Keratinocyte (primary cell): ENCODE measurements around the gene ABCC9. TPM values are rescaled to one million over a fixed set of nuclear protein-coding genes. Genes with fewer than 3 reads are reported as not detected.
"Not testable (repeated sequence)": the region's sequence is repeated elsewhere in the genome, so short reads cannot be mapped to it uniquely, and the experiment has no call there.

Experiments used
- DNase-seq: peaks from one replicate; pipeline ENCODE4 v3.0.0-alpha.2; 2011; ENCODE audit warnings: low read depth, missing footprints, low spot score
- FAIRE-seq: peaks from 2 replicates; lab custom pipeline; 2011; peaks lifted over from hg19 to GRCh38; lab: Jason Lieb, UNC
- H2AFZ ChIP-seq: 2 replicates; pipeline ENCODE4 v1.6.0; 2012; ENCODE audit warnings: low read length, control low read depth, inconsistent platforms; ENCODE audit not compliant: control insufficient read depth
- H3K27ac ChIP-seq: 2 replicates; pipeline ENCODE4 v1.5.1; 2011; ENCODE audit warnings: low read length; ENCODE audit not compliant: control insufficient read depth, insufficient read depth
- H3K27me3 ChIP-seq: 3 replicates; pipeline ENCODE4 v1.6.0; 2011; ENCODE audit warnings: low read length; ENCODE audit not compliant: control insufficient read depth, insufficient read depth; ENCODE audit errors: extremely low read depth
- H3K36me3 ChIP-seq, 2 experiments: 2 replicates in 1 of 2; 3 replicates in 1 of 2; pipeline ENCODE4 v1.5.1; 2011; ENCODE audit warnings: low read length in 2 of 2, mild to moderate bottlenecking in 1 of 2; ENCODE audit not compliant: control insufficient read depth in 2 of 2, insufficient read depth in 2 of 2; ENCODE audit errors: extremely low read depth in 1 of 2
- H3K4me1 ChIP-seq: 3 replicates; pipeline ENCODE4 v1.5.1; 2011; ENCODE audit warnings: low read length; ENCODE audit not compliant: control insufficient read depth, insufficient read depth; ENCODE audit errors: extremely low read depth
- H3K4me2 ChIP-seq: 3 replicates; pipeline ENCODE4 v1.6.0; 2011; ENCODE audit warnings: low read depth, low read length; ENCODE audit not compliant: control insufficient read depth, insufficient read depth; ENCODE audit errors: extremely low read depth
- H3K4me3 ChIP-seq, 3 experiments: fragments of 200-600 bp in 1 of 3; sonication (generic) in 1 of 3; 2 replicates in 2 of 3; 3 replicates in 1 of 3; pipeline ENCODE4 v1.5.1; 2011 to 2016; ENCODE audit warnings: low read length in 3 of 3, mild to moderate bottlenecking in 3 of 3, control low read depth in 2 of 3, inconsistent platforms in 1 of 3, low read depth in 1 of 3, mixed read lengths in 1 of 3, mixed run types in 1 of 3, moderate library complexity in 1 of 3; ENCODE audit not compliant: control insufficient read depth in 2 of 3, insufficient read depth in 2 of 3; ENCODE audit errors: extremely low read depth in 1 of 3
- H3K79me2 ChIP-seq: 2 replicates; pipeline ENCODE4 v1.6.0; 2012; ENCODE audit warnings: low read length; ENCODE audit not compliant: control insufficient read depth, insufficient read depth
- H3K9ac ChIP-seq: 3 replicates; pipeline ENCODE4 v1.6.0; 2011; ENCODE audit warnings: low read length; ENCODE audit not compliant: control insufficient read depth, insufficient read depth; ENCODE audit errors: extremely low read depth
- H3K9me1 ChIP-seq: 3 replicates; pipeline ENCODE4 v1.6.0; 2011; ENCODE audit warnings: low read length; ENCODE audit not compliant: control insufficient read depth, insufficient read depth; ENCODE audit errors: extremely low read depth
- H3K9me3 ChIP-seq: 2 replicates; pipeline ENCODE4 v1.5.1; 2012; ENCODE audit warnings: low read depth, low read length; ENCODE audit not compliant: control insufficient read depth
- H4K20me1 ChIP-seq: 3 replicates; pipeline ENCODE4 v1.6.0; 2011; ENCODE audit warnings: low read length; ENCODE audit not compliant: control insufficient read depth, insufficient read depth; ENCODE audit errors: extremely low read depth
- EZH2 ChIP-seq: IDR thresholded peaks from one replicate; pipeline ENCODE4 v1.6.1; 2012; ENCODE audit warnings: inconsistent platforms, mild to moderate bottlenecking, low read length, moderate library complexity
- dilution Hi-C: fragments of 300-500 bp; cut with MboI; formaldehyde crosslinking; loops from one replicate; pipeline ENCODE4 v1.7.0; 2020; ENCODE audit warnings: low sequenced_read_pairs; ENCODE audit not compliant: extremely low pct_ligation_motif_present
- polyA plus RNA-seq, 5 experiments: library from polyadenylated mRNA; depleted of rRNA in 3 of 5; stranded (reverse) in 3 of 5; stranded (forward) in 1 of 5; unstranded in 1 of 5; fragments of >200 nt; gene quantifications; 1 replicate in 1 of 5; 2 replicates in 3 of 5; 3 replicates in 1 of 5; pipeline versions ENCODE4 v1.2.1 to v1.2.3, GENCODE V29; 2011 to 2012; ENCODE audit warnings: missing spikeins in 2 of 5, low read depth in 1 of 5, low replicate concordance in 1 of 5
- TF ChIP-seq, protein P1 (sequence below), 3 experiments: IDR thresholded peaks in 1 of 3; conservative IDR thresholded peaks in 1 of 3; optimal IDR thresholded peaks in 1 of 3; 2 replicates in 2 of 3; 3 replicates in 1 of 3; pipeline versions ENCODE3 to v1.5.1; 2011; ENCODE audit warnings: low read length in 3 of 3, mild to moderate bottlenecking in 3 of 3, moderate library complexity in 2 of 3, control low read depth in 1 of 3, inconsistent platforms in 1 of 3; ENCODE audit not compliant: insufficient read depth in 2 of 3; ENCODE audit errors: extremely low read depth in 1 of 3

ABCC9 gene
- polyA plus RNA-seq, 1 donor (not counting 4 experiments of a cell fraction or from before 2014, with no cell fraction given), result not detected

DNA sequence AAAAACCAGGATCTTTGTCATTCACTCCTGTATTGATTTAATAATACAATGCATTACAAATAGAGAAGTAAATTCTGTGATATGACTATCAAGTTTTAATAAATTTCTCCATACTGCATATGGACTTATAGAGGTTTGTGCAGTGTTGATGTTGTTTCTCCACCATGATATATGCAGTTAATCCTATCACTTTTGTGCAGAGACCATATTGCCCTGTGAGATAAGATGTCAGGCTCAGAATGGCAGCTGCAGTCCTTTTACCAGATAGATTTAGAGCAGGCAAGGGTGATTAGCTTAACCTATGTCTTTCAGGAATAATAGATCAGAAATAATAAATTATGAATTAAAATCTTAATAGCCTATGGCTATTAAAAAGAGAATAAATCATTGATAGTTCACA is 128.1 kb downstream of the ABCC9 start:
- no peaks in the 10 kb centered on the region for H3K79me2 ChIP-seq
- H3K4me3 ChIP-seq, result no peak overlapping the region
- H3K27ac ChIP-seq, result no peak overlapping the region
- H3K9ac ChIP-seq, result no peak overlapping the region
- no peaks in the 10 kb centered on the region for H3K9me1 ChIP-seq
- H4K20me1 ChIP-seq, result no peaks in the 10 kb centered on the region
- FAIRE-seq (no peak), DNase-seq (no peak)
- no peaks in the 10 kb centered on the region for H3K27me3 ChIP-seq
- no peaks in the 10 kb centered on the region for H3K4me1 ChIP-seq
- TF ChIP-seq, protein P1, sequence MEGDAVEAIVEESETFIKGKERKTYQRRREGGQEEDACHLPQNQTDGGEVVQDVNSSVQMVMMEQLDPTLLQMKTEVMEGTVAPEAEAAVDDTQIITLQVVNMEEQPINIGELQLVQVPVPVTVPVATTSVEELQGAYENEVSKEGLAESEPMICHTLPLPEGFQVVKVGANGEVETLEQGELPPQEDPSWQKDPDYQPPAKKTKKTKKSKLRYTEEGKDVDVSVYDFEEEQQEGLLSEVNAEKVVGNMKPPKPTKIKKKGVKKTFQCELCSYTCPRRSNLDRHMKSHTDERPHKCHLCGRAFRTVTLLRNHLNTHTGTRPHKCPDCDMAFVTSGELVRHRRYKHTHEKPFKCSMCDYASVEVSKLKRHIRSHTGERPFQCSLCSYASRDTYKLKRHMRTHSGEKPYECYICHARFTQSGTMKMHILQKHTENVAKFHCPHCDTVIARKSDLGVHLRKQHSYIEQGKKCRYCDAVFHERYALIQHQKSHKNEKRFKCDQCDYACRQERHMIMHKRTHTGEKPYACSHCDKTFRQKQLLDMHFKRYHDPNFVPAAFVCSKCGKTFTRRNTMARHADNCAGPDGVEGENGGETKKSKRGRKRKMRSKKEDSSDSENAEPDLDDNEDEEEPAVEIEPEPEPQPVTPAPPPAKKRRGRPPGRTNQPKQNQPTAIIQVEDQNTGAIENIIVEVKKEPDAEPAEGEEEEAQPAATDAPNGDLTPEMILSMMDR (optimal IDR thresholded peaks at IDR 0.05 in 1 of 3, IDR thresholded peaks at IDR 0.05 in 1 of 3, conservative IDR thresholded peaks at IDR 0.05 in 1 of 3; ENCODE audit: extremely low read depth in 1 of 3, insufficient read depth in 2 of 3, low read length in 3 of 3), result no peak
- no peak for TF ChIP-seq EZH2
- no peaks in the 10 kb centered on the region for H3K9me3 ChIP-seq
- no peak overlapping the region for H2AFZ ChIP-seq
- H3K4me2 ChIP-seq, result no peak overlapping the region
- H3K36me3 ChIP-seq, result no peaks in the 10 kb centered on the region
- dilution Hi-C loops, result no loop called here

DNA sequence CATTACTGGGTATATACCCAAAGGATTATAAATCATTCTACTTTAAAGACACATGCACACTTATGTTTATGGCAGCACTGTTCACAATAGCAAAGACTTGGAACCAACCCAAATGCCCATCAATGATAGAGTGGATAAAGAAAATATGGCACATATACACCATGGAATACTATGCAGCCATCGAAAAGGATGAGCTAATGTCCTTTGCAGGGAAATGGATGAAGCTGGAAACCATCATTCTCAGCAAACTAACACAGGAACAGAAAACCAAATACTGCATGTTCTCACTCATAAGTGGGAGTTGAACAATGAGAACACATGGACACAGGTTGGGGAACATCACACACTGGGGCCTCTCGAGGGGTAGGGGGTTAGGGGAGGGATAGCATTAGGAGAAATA is 128.9 kb downstream of the ABCC9 start:
- H3K4me3 ChIP-seq, H4K20me1 ChIP-seq, H3K4me2 ChIP-seq, H2AFZ ChIP-seq, H3K9me3 ChIP-seq, H3K79me2 ChIP-seq, FAIRE-seq, H3K4me1 ChIP-seq, dilution Hi-C loops, H3K9ac ChIP-seq, H3K36me3 ChIP-seq, DNase-seq, H3K27me3 ChIP-seq, H3K27ac ChIP-seq, H3K9me1 ChIP-seq: not testable (repeated sequence)

DNA sequence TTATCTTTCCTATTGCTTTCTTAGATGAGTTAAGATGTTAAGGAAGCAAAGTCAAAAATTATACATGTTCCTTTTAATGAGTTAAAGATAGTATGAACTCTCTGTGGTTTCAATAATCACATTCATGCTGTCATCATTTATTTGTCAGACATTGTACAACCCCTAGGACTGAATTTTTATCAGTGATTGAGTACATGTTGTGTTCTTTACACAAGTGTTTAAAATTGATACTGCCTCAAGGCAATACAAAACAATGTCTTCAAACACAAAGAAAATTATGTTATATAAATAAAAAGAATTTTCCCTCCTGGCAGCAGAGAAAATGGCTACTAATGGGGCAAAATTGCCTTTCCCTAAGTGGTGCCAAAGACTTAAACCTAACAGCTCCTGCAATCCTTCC is 132.1 kb downstream of the ABCC9 start:
- dilution Hi-C loops, result no loop called here

More for the DNA sequence above, 132.1 kb downstream of the ABCC9 start:
- no peak overlapping the region for H3K27ac ChIP-seq
- H3K79me2 ChIP-seq, result no peaks in the 10 kb centered on the region
- H2AFZ ChIP-seq, result no peak overlapping the region
- H3K9ac ChIP-seq, result no peak overlapping the region
- H3K9me3 ChIP-seq, result no peaks in the 10 kb centered on the region
- no peaks in the 10 kb centered on the region for H3K36me3 ChIP-seq
- no peak for TF ChIP-seq EZH2
- TF ChIP-seq, protein P1 (optimal IDR thresholded peaks at IDR 0.05 in 1 of 3, IDR thresholded peaks at IDR 0.05 in 1 of 3, conservative IDR thresholded peaks at IDR 0.05 in 1 of 3; ENCODE audit: extremely low read depth in 1 of 3, insufficient read depth in 2 of 3, low read length in 3 of 3), result no peak
- H3K27me3 ChIP-seq, result no peaks in the 10 kb centered on the region
- H4K20me1 ChIP-seq, result no peaks in the 10 kb centered on the region
- no peak overlapping the region for H3K4me2 ChIP-seq
- H3K4me3 ChIP-seq, result no peak overlapping the region
- DNase-seq, result no peak
- H3K4me1 ChIP-seq, result no peaks in the 10 kb centered on the region
- H3K9me1 ChIP-seq, result no peaks in the 10 kb centered on the region
- no peak for FAIRE-seq
